B cell (primary cell): ENCODE data around the gene MAVS. TPM values are rescaled to one million over a fixed set of nuclear protein-coding genes. Genes with fewer than 3 reads are reported as not detected.

Source experiments
- ATAC-seq: fragments of 200-7000 bp; cut with Tn5 transposase; one replicate; pipeline ENCODE4 v1.10.0; 2021; ENCODE audit warnings: low read depth, mild to moderate bottlenecking, moderate number of reproducible peaks, moderate library complexity
- CTCF ChIA-PET: fragments of 350-600 bp; sonication (Branson Sonifier 250); formaldehyde crosslinking; loops from one replicate; lab custom pipeline; 2021; ENCODE audit warnings: antibody characterized with exemption, inconsistent platforms; lab: Charles Lee
- POLR2A ChIA-PET: fragments of 350-600 bp; sonication (Branson Sonifier 250); formaldehyde crosslinking; loops from one replicate; lab custom pipeline; 2021; ENCODE audit warnings: antibody characterized with exemption; lab: Charles Lee
- DNase-seq: peaks from one replicate; pipeline ENCODE4 v3.0.0; 2013
- H2AFZ ChIP-seq: 2 replicates; pipeline ENCODE4 v1.6.1; 2012; ENCODE audit warnings: mild to moderate bottlenecking, low read depth, low read length; ENCODE audit not compliant: insufficient read depth, poor library complexity, severe bottlenecking
- H3K27ac ChIP-seq, 2 donors: 1 replicate in 1 of 2; 2 replicates in 1 of 2; pipeline ENCODE4 v1.5.1; 2012 to 2013; ENCODE audit warnings: low read length in 2 of 2, mild to moderate bottlenecking in 2 of 2, moderate library complexity in 1 of 2
- H3K27me3 ChIP-seq, 4 experiments: fragments of 200-600 bp in 1 of 4; sonication (generic) in 1 of 4; replicated peaks in 1 of 4; 1 replicate in 2 of 4; 2 replicates in 2 of 4; pipeline versions ENCODE4 v1.6.1 to v1.7.0; 2013 to 2016; ENCODE audit warnings: low read length in 3 of 4, mild to moderate bottlenecking in 2 of 4, mixed read lengths in 1 of 4, moderate library complexity in 1 of 4; ENCODE audit not compliant: insufficient read depth in 4 of 4, control insufficient read depth in 3 of 4; ENCODE audit errors: control extremely low read depth in 1 of 4
- H3K36me3 ChIP-seq, 2 experiments: replicated peaks in 1 of 2; 1 replicate in 1 of 2; 2 replicates in 1 of 2; pipeline versions ENCODE4 v1.6.1 to v1.7.1; 2013; ENCODE audit warnings: low read length in 1 of 2; ENCODE audit not compliant: insufficient read depth in 2 of 2, control insufficient read depth in 1 of 2; ENCODE audit errors: control extremely low read depth in 1 of 2, extremely low read depth in 1 of 2
- H3K4me1 ChIP-seq, 2 donors: fragments of 200-600 bp in 1 of 2; sonication (generic) in 1 of 2; 1 replicate in 1 of 2; 2 replicates in 1 of 2; pipeline versions ENCODE4 v1.5.1 to v1.6.1; 2013 to 2017; ENCODE audit warnings: low read length in 2 of 2; ENCODE audit not compliant: control insufficient read depth in 2 of 2, insufficient read depth in 2 of 2
- H3K4me2 ChIP-seq: replicated peaks from 2 replicates; pipeline ENCODE3; 2012; ENCODE audit warnings: mild to moderate bottlenecking, low read depth, low read length; ENCODE audit not compliant: poor library complexity, severe bottlenecking
- H3K4me3 ChIP-seq, 5 experiments: fragments of 200-600 bp in 1 of 5; sonication (generic) in 1 of 5; 1 replicate in 3 of 5; 2 replicates in 2 of 5; pipeline versions ENCODE4 v1.5.1 to v1.7.0; 2011 to 2016; ENCODE audit warnings: low read length in 4 of 5, mild to moderate bottlenecking in 4 of 5, low read depth in 2 of 5, control low read depth in 1 of 5, moderate library complexity in 1 of 5; ENCODE audit not compliant: insufficient read depth in 1 of 5; ENCODE audit errors: control extremely low read depth in 1 of 5, extremely low read depth in 1 of 5
- H3K79me2 ChIP-seq: fragments of 200-600 bp; sonication (generic); one replicate; pipeline ENCODE4 v1.6.0; 2016; ENCODE audit warnings: low read length; ENCODE audit not compliant: control insufficient read depth, insufficient read depth
- H3K9ac ChIP-seq: fragments of 200-600 bp; sonication (generic); 2 replicates; pipeline ENCODE4 v1.6.1; 2017; ENCODE audit warnings: mild to moderate bottlenecking, low read length, moderate library complexity
- H3K9me3 ChIP-seq, 3 donors: one replicate each; pipeline versions ENCODE4 v1.6.1 to v1.7.1; 2013; ENCODE audit warnings: low read length in 2 of 3; ENCODE audit not compliant: control insufficient read depth in 2 of 3, insufficient read depth in 1 of 3; ENCODE audit errors: control extremely low read depth in 1 of 3
- H4K20me1 ChIP-seq: 2 replicates; pipeline ENCODE4 v1.6.0; 2012; ENCODE audit warnings: mild to moderate bottlenecking, low read length; ENCODE audit not compliant: insufficient read depth, control insufficient read depth, poor library complexity, severe bottlenecking
- H3K27ac Mint-ChIP-seq: one replicate; pipeline ENCODE4 v1.8.0; 2021; ENCODE audit warnings: mixed read lengths
- H3K27me3 Mint-ChIP-seq: one replicate; pipeline ENCODE4 v1.8.0; 2021; ENCODE audit warnings: mixed read lengths
- H3K4me1 Mint-ChIP-seq: one replicate; pipeline ENCODE4 v1.8.0; 2021; ENCODE audit warnings: mixed read lengths
- H3K4me3 Mint-ChIP-seq: one replicate; pipeline ENCODE4 v1.8.0; 2021; ENCODE audit warnings: mixed read lengths
- H3K9me3 Mint-ChIP-seq: one replicate; pipeline ENCODE4 v1.8.0; 2022; ENCODE audit warnings: mixed read lengths; ENCODE audit not compliant: insufficient read depth
- EZH2 ChIP-seq: IDR thresholded peaks from 2 replicates; pipeline ENCODE4 v1.6.1; 2012; ENCODE audit warnings: borderline replicate concordance, low read depth, mild to moderate bottlenecking, moderate library complexity, low read length; ENCODE audit not compliant: insufficient read depth, poor library complexity, severe bottlenecking
- WGBS: methylation state at CpG from one replicate; pipeline ENCODE4 v1.1.5; 2013; ENCODE audit warnings: missing lambda C conversion rate; ENCODE audit not compliant: insufficient coverage; 5-methylcytosine and 5-hydroxymethylcytosine counted together
- intact Hi-C: fragments of 100-400 bp; cut with micrococcal nuclease; formaldehyde crosslinking; loops from one replicate; pipeline ENCODE4 v1.10.0; 2022
- polyA plus RNA-seq: library from polyadenylated mRNA; depleted of rRNA; stranded (reverse); fragments of >200 nt; gene quantifications from 2 replicates; pipeline ENCODE4 v1.2.3, GENCODE V29; 2012
- total RNA-seq, 2 donors: library from RNA; stranded (reverse); fragments of 120-200 nt in 1 of 2; gene quantifications; 1 replicate in 1 of 2; 2 replicates in 1 of 2; pipeline versions ENCODE4 v1.2.3 to v1.2.4, GENCODE V29; 2013 to 2022
- TF ChIP-seq, protein P1 (sequence below): fragments of 200-600 bp; IDR thresholded peaks from one replicate; pipeline ENCODE4 v1.8.0; 2022; ENCODE audit warnings: antibody characterized with exemption, mild to moderate bottlenecking

Gene MAVS
- total and polyA plus RNA-seq, 2 donors (not counting 1 experiment from before 2014, with no cell fraction given): 17.2 to 52.2 TPM

DNA sequence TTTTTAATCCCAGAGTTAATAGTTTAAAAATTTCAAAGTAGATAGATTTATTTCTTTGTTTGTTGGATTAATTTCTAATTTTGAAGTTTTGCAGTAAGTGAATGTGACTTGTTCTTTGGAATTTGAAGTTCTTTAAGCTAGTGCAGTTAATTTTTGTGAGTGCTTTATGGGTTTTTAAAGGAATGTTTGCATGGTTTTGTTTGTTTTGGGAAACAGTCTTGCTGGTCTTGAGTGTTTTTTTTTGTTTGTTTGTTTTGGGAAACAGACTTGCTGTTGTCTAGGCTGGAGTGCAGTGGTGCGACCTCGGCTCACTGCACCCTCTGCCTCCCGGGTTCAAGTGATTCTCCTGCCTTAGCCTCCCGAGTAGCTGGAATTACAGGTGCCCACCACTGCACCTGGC is 52.0 kb downstream of the MAVS start:
- H3K4me1 ChIP-seq: peaks cover 44 to 52% of the 10 kb centered on the region in 2 donors
- no peak overlapping the region for H3K9ac ChIP-seq
- H3K36me3 ChIP-seq: peaks cover 4 to 12% of the 10 kb centered on the region in 2 experiments
- no peaks in the 10 kb centered on the region for H3K9me3 Mint-ChIP-seq
- no peak overlapping the region for H2AFZ ChIP-seq
- no peak overlapping the region for H3K27ac Mint-ChIP-seq
- H3K79me2 ChIP-seq: peaks cover 100% of the 10 kb centered on the region
- H3K4me1 Mint-ChIP-seq: peaks cover 63% of the 10 kb centered on the region
- H3K27ac ChIP-seq: no peak overlapping the region
- no peaks in the 10 kb centered on the region for H3K27me3 Mint-ChIP-seq
- intact Hi-C loops: no loop called here
- 84% methylated on average over 3 of the region's 4 CpGs for WGBS
- no peak overlapping the region for H3K4me3 ChIP-seq
- no peak for DNase-seq
- no peaks in the 10 kb centered on the region for H3K9me3 ChIP-seq
- H3K27me3 ChIP-seq: no peaks in the 10 kb centered on the region
- H3K4me3 Mint-ChIP-seq: no peak overlapping the region
- no peak for ATAC-seq
- TF ChIP-seq, protein P1, sequence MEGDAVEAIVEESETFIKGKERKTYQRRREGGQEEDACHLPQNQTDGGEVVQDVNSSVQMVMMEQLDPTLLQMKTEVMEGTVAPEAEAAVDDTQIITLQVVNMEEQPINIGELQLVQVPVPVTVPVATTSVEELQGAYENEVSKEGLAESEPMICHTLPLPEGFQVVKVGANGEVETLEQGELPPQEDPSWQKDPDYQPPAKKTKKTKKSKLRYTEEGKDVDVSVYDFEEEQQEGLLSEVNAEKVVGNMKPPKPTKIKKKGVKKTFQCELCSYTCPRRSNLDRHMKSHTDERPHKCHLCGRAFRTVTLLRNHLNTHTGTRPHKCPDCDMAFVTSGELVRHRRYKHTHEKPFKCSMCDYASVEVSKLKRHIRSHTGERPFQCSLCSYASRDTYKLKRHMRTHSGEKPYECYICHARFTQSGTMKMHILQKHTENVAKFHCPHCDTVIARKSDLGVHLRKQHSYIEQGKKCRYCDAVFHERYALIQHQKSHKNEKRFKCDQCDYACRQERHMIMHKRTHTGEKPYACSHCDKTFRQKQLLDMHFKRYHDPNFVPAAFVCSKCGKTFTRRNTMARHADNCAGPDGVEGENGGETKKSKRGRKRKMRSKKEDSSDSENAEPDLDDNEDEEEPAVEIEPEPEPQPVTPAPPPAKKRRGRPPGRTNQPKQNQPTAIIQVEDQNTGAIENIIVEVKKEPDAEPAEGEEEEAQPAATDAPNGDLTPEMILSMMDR: no peak
- TF ChIP-seq EZH2: no peak
- CTCF ChIA-PET: no interaction called here
- peaks cover 90% of the 10 kb centered on the region for H4K20me1 ChIP-seq
- POLR2A ChIA-PET: no interaction called here
- no peak overlapping the region for H3K4me2 ChIP-seq

DNA sequence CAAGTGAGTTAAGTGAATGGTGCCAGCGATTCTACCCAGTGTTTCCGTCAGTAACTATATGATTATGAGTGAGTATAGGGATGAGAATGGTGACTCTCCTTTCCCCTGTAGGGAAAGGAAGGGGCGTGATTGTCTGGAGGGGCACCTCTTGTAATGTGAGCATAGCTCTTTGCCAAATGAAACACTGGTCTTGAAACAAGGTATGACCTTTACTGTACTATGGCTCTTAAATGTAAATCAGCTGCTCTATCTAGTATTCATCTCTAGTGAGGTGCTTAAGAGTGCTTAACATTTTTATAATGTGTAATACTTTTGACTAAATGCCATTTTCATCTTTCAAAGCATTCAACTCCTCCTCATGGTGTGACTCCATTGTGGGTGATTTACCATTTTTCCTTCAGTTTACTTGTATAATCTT is 53.6 kb downstream of the MAVS start:
- H3K9ac ChIP-seq: no peak overlapping the region
- DNase-seq: no peak
- Mint-ChIP-seq H3K4me3 (peak overlapping the region; percentile 58), H3K4me1 (peaks cover 72% of the 10 kb centered on the region), H3K27ac (peak overlapping the region; percentile 44), H3K27me3 (no peaks in the 10 kb centered on the region), H3K9me3 (no peaks in the 10 kb centered on the region)
- H3K79me2 ChIP-seq: peaks cover 100% of the 10 kb centered on the region
- no peak overlapping the region for H3K4me3 ChIP-seq
- H3K36me3 ChIP-seq: peaks cover 0 to 10% of the 10 kb centered on the region in 2 experiments
- intact Hi-C loops: no loop called here
- H3K4me1 ChIP-seq: peaks cover 43 to 49% of the 10 kb centered on the region in 2 donors
- no peak for ATAC-seq
- H4K20me1 ChIP-seq: peaks cover 96% of the 10 kb centered on the region
- peak overlapping the region in 1 of 2 donors; percentile 70 for H3K27ac ChIP-seq
- no peaks in the 10 kb centered on the region for H3K27me3 ChIP-seq
- 92% methylated on average over 2 of the region's 3 CpGs for WGBS
- H2AFZ ChIP-seq: no peak overlapping the region
- ChIA-PET POLR2A (no interaction called here), CTCF (interaction anchor here (0.7 kb wide), 1 partner anchor 52 kb away, joined by 3 read pairs; no protein-coding TSS in a partner anchor)
- peak overlapping the region; percentile 37 for H3K4me2 ChIP-seq
- no peaks in the 10 kb centered on the region for H3K9me3 ChIP-seq
- TF ChIP-seq, protein P1: no peak
